OCI-LY7 (cell line): ENCODE measurements around the gene SRRM4.

Experiments used
- CTCF ChIP-seq: fragments of 200-600 bp; sonication (generic); conservative IDR thresholded peaks from 2 replicates; pipeline ENCODE4 v1.5.1; 2014; ENCODE audit warnings: mild to moderate bottlenecking, antibody characterized with exemption, low read length, moderate library complexity, mixed read lengths
- EZH2phosphoT487 ChIP-seq: fragments of 200-600 bp; sonication (generic); IDR thresholded peaks from 2 replicates; pipeline ENCODE4 v1.6.1; 2018; ENCODE audit warnings: low read depth, borderline replicate concordance, mild to moderate bottlenecking, mixed run types, antibody characterized with exemption, low read length, moderate library complexity, mixed read lengths

- TF ChIP-seq EZH2phosphoT487 (no peak), CTCF (no peak)
These were observed 91.1 kb downstream of the SRRM4 start for GRCh38 chr12:119072440-119072839.
